Hematopoietic multipotent progenitor cell treated with erythropoietin and hydrocortisone succinate and interleukin-3 and kit ligand, for 8 days (in vitro differentiated cells): ENCODE results near the gene SEMA4D.

Experiments used
- DNase-seq: peaks from one replicate; pipeline ENCODE4 v3.0.0-alpha.2; 2015

SEMA4D gene

DNA sequence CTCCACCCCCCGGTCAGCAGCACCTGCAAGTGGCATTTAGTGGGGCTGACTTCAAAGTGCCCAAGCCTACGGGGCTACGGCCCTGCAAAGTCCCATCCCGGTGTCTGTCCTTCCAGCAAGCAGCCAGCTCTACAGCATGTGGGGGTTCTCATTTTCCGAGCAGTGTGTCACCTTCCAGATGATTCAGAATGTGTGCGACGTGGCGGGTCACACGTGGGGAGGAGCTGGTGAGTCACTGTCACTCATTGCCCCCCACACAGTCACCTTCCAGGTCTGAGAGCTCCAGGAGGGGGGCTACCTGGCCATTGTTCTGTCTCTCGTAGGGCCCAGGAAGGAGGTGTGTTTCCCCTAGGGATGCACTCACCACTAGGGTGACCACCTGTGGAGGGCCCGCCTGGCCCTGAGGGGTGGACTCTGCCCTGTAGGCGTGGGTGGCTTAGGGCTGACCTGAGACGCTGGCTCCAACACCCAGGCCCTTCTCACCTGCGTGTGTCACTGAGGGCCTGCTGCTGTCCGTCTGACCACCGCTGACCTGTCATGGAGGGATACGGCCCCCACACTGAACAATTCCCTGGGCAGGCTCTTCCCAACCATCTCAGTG lies 70.2 kb downstream of the SEMA4D start:
- no peak for DNase-seq

DNA sequence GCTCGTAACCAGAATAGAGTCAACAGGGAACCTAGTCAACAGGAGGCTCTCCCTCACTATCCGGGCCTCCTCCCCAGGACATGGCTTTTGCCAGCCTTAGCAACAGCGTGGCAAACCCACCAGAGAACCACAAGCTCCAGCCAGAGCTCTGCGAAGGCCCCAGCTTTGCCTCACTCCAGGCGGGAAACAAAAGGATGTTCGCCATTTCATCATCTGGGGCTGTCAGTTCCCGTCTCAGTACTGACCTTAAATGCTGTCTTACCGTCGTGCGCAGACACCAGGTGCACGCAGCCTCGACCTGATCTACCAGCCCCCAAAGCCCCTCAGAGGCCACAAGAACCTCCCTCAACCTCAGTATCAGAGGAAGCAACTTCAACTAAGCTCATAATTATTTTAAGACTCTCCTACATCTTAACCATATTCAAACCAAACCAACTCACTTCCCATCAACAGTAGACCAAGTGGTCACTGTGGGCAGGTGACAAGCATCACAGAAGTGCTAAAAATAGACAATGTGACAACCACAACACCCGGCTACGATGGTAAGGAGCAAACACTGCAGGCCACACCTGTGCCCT lies 71.4 kb downstream of the SEMA4D start:
- no peak for DNase-seq

DNA sequence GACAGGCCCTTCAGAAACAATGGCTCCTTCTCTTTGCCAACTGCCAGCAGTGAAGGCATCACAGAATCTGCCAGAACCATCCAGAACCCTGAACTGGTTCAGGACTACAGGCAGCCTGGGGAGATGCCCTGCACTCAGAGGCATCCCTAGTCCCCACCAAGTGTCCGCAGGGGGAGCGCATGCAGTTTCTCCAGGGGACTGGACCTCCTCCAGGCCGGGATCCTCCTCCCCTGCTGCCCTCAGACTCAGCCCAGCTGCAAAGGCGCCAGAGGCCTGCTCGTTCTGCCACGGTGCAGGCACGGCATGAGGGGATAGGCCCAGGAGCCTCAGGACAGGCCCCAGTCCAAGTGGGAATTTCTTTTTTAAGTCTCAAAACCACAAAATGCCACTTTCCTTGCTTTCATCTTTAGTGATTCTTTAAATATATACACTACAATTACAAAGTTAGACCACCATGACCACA lies 72.0 kb downstream of the SEMA4D start:
- no peak for DNase-seq

DNA sequence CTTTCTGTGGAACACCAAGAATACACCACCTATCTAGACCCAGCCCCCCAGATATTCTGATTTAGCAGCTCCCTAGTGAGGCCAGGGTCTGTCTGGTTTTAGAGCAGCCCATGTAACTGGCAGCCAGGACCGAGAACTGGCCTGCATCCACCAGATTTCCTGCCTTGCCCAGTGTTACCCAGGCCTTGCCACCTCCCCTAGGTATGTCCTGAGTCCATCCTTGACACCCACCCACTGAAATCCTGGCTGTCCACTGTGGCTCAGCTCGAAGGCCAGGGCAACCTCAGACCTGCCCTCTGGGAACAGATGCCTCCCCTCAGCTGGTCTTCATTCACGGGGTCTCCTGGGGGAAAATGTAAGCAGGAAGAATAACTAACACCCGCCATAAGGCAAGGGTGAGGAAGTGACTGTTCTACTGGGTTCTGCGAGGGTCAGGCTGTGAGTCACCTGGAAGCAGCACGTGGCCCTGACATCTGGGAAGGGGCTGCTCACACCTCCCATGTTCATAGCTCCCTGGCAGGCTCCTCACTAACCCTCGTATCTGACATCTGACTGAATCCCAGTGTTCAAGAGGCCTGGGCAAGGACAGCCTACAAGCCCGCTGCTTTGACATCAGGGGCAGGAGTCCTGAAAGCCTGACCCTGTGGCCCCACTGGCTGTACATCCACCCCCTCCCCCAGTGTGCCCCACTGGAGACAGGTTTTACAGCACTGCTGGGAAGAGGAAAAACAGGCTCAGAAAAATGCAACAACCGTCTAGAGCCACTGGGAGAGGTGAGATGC lies 72.7 kb downstream of the SEMA4D start:
- no peak for DNase-seq

DNA sequence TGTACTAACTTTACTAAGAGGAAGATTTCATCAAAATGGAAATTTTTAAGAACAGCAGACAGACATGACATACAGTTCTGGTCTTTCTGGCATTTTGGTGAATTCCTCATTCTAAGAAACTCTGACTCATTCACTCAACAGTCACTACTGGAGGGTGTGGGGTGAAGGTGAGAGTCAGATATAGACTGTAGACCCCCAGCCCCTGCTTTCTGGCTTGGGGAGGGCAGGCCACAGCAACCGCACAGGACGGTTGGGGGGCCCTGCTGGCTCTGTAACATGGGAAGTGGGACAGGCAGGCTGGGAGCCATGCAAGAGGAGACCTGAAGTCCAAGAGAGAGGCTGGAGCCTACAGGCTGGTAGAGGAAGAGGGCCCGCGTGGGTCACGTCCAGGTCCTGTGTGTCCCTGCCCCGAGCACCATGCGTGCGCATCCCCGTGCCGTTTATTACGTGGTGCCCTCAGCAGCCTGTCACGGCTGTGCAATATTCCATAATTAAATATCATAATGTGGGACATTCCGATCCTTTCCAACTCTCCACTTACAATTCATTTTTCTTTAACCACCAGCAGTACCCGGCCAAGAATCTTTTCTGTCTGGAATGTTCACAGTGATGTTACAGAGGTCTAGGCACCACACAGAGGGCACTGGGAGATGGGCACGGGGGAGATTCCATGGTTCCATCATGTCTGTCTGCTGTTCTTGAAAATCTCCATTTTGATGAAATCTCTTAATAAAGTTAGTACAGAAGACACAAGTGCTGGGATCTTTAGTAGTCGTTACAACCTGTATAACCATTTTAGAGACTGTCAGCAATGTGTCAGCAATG lies 75.5 kb downstream of the SEMA4D start:
- peak; percentile 89 for DNase-seq

DNA sequence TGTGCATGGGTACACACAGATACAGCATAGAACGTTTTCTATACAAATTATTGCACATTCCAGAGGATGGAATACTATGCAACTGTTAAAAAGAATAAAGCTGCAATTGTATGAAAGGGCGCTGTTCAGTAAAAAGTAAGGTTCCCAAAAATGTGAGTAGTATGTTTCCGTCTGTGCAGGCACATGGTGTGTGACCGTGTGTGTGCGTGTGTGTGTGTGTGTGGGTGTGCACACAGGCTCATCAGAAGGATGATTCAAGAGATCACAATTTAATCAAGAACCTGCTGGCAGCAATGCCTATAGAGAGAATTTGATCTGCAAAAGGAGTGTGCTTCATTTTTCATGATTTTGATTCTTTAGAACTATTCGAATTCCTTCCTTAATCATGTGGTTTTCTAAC lies 76.3 kb downstream of the SEMA4D start:
- peak; percentile 40 for DNase-seq

DNA sequence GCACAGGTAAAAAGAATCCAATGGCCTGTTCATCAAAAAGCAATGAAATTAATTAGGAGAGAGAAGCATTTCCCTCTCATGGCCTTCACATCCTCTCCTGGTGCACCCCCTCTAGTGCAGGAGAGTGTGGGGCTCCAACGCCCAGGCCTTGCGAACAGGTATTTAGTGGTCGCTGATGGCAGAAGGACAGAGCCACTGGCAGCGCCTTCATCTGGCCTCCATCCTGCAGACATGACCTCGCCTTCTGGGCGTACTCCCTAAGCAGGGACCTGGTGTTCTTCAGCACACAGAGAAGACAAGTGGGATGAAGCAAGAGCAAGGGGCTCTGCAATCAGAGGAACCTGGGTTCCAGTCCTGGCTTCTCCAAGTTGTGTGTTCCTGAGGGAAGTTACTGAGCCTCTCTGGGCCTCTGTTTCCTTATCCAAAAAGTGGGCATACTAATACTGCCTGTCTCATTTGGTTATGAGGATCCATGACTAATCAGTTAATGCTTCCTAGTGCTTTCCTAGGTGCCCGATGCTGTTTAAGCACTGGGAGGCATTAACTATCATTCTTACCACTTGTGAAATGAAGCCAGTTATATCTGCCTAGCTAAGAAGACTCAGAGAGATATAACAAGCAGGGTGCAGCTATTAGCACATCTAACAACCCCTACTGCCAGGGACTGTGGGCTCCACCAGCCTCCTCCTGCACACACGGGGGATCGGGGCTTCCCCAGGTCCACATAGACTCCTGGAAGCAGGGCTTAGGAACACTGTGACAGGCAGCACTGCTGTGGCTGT lies 77.3 kb downstream of the SEMA4D start:
- peak; percentile 57 for DNase-seq

DNA sequence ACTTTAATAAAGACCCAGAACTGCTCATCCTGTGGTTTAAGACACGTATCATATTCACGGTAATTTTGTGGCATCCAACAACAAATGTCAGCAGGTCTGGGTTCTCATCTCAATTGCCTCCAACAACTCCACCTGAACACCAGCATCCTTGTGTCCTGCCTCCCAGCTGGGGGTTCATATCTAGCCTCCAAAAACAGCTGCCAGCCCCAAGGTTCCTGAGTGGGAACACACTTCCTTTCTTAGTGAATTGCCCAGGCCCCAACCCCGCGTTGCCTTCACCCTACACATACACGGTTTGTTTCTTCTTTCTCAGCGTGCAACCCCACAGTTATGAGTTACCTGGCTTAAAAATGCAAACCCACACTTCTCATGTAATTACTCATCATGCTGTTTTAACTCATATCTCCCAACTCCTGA lies 77.9 kb downstream of the SEMA4D start:
- no peak for DNase-seq

DNA sequence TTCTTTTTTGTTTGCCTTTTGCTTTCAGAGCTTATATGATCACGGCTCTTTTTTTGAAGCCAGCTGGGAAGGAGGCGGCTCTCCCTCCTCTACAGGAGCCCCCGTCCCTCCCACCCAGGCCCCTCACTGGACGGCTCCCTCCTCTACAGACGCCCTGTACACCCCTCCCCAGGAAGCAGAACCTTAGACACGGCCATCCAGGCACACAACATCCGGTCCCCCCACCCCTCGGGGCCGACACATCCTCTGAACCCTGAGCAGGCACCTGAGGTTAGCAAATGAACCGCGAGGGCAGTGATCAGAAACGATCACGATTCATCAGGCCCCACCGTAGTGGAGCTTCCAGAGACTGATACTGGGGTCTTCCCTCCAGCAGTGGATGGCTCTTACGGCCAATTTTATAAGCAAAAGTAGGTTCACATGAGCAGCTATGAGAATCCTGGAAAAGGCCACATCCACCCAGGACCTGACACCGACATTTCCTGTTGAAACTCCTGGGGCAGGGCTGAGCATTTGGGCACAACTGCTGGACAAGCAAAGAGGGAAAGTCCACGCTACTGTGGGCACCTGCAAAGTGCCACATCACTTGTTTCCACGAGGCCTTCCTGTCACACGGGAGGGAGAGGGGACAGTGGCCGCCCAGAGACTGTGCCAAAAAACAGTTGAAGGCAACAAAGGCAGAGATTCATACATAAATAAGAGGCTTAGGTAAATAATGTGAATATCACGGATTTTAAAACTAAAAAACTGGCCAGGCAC lies 78.9 kb downstream of the SEMA4D start:
- no peak for DNase-seq

DNA sequence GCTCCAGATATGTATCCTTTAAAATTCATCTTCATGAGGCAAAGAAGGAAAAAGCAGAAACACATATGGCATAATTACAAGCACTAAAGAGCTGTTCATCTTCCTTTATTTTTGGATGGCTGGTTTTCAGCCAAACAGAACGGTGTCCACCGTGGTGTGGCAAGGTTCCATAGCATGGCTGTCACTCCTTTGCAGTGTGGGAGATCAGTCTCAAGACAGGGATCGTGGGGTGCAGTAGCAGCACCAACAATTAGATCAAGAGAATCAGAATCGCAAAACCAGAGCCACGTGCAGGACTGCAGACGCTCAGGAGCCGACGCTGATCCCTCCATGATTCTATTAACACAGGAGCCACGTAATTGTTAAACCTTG lies 79.5 kb downstream of the SEMA4D start:
- no peak for DNase-seq

DNA sequence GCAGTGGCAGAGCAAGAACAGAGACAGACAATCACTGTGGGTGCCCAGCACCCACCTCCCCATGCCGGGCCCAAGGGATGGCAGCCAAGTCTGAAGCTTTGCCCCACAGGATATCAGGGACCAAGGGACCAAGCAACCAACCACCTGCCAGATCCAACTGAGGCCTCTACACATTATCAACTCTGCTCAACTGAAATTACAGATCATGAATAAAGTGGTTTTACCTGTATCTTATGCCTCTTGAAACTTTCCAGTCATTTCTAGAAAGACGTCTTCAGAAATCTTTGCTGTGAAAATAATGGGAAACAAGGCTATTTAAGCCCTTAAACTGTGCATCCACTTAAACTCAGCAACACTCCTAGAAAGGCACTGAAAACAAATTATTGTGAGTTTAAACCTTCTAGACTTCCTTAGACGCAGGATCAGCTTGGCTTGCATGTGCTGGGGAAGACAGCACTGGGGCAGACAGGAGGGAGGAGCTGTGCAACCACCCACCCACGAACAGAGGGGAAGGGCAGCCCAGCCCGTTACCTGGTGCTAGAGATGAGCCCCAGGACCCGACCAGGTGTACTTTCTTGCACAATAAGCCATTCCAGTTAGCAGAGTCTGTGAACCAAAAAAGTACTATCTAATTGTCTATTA lies 80.0 kb downstream of the SEMA4D start:
- no peak for DNase-seq

DNA sequence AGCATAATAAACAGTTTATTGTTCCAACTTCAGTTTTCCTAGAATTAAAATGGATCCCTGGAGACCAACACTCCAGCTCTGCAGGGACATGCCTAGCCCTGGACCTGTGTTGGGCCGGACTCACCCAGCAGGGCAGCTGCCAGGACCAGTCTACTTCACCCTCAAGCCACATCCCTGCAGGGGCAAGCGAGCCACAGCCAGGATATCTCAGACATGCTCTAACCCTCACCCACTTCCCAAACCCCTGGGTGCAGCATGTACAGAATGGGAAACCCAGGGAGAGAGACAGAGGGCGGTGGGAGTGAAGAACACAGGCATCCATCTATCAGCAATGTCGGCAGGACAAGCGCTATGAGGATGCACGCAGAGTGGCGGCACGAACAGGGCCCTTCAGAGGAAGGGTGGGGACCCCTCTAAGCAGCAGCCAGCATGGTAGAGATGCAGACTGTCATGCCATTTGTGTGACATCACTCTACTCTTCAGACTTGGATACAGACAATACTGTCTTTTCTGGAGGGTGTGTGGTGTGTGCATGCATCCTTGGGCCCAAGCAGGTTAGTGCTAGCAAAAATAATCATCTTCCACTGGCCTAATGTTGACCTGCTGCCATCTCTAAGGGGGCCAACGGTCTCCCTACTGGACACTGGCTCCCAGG lies 83.1 kb downstream of the SEMA4D start:
- no peak for DNase-seq

DNA sequence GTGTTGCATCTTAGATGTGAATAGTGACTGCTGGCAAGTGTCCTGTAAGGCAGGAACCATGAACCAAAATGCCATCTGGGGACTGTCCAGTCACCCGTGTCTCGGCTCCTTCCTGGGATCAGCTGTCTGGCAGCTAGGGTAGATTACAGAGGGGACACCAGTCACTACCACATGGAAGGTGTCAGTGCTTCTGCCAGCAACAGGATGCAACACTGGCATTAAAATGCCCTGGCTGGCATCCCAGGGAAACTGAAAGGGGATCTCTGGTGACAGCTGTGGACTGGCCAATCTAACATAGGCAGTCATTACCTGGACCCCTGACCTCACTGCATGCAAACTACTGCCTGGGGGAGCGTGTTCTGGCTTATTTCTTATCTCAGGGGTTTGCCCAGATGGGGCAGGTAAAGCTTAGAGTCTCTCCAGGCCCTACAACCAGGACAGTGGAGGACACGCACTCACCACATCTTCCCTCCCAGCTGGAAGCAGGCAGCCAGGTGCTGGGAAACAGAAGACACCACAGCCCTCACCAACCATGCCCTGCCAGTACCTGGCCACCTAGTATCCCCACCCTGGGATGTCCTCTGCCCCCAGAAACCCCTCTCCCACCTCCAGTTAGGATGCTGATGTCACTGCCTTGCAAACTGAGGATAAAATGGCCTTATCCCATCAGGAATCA lies 83.8 kb downstream of the SEMA4D start:
- no peak for DNase-seq

DNA sequence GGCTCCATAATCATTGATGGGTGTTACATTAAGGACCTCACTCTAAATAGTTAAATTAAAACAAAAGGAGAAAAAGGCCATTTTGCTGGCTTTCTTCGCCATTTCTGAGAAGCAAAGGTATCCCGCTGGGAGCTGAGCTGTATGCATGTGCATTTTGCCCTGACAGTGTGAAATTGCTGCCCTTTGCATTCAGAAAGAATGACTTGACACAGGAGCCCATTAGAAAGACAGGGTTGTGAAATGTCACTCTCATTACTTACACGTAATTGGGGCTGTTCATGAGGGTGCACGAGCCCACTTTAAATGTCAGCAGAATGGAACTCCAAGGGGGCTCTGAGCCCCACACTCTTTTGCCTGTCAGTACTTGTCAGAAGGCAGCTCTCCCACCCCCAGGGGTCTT lies 85.0 kb downstream of the SEMA4D start:
- DNase-seq: no peak

DNA sequence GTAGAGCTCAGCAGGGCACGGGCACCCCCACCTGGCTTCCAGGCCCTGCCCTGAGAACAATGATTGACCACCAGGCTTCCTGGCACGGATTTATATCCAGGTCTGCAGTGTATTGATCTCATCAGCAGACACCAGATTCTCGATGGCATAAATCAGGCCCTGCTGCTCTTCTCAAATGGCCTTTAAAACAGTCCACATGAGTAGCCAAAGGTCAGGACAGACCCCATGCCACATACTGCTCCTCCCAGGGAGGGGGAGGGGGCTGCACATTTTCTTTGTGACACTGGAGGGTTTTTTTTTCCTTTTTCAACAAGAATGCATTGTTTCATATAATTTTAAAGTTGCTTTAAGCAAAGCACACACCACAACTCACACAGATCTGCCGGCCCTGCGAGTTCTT lies 85.4 kb downstream of the SEMA4D start:
- no peak for DNase-seq

DNA sequence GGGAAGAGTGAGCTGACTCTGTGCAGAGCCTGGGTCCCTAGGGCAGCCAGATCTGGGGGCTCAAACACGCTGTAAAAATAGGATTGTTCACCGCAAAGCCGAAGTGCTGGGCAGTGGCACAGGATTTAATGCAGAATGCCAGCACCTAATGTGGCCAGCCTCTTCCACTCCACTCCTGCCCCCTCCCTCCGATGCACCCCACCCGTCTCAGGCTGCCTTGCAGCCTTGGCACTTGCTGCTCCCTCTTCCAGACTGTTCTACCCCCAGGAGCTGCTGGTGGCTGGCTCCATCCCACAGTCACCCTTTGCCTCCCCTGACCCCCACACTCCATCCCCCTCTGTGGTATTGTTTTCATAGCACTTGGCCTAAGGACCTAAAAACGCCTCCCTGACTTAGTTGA lies 86.2 kb downstream of the SEMA4D start:
- no peak for DNase-seq

DNA sequence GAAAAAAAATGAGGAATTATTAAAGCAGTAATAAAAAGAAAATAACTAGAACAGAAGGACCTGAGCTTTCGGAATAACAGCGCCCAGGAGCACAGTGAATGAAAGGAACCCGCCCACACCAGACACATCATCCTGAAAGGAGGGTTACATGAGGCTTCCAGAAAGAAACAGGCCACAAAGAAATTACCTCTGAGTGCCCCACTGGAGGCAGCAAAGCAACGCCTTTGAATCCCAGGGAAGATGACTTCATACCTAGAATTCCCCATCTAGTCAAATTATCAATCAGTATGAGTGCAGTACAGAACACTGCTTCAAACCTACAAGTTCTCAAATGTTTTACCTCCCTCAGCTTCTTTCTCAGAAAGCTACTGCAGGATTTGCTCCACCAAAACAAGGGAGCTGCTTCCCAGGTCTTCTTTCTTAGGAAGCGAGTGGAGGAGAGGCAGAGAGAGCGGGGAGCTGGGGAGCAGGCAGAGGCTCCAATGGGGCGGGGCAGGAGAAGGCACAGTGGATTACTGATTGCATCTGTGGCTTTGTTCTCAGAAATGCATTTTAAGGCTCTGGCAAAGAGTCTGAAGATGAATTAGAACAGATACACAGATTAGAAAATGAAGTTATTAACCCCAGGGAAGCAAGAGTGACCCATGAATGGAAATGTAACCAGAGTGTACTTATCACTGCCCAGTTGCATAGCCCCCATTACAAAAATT lies 87.1 kb downstream of the SEMA4D start:
- DNase-seq: peak; percentile 61

DNA sequence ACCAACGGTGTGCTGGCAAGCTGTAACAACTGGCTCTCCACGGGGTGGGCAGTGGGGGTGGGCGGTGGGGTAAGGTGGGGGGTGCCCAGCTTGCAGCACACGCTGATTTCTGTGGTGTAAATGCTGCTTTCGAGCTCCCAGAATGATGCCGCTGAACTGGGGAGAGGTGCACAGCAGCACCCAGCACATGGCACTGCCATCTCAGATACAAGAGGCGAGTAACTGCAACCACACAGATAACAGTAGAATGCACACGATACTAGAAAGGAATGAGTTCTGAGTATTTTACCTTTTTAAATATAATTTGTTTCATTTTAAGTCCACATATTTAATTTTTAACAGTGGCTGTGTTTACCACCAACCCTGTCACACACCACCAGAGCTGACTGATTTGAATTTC lies 87.9 kb downstream of the SEMA4D start:
- DNase-seq: peak; percentile 75

DNA sequence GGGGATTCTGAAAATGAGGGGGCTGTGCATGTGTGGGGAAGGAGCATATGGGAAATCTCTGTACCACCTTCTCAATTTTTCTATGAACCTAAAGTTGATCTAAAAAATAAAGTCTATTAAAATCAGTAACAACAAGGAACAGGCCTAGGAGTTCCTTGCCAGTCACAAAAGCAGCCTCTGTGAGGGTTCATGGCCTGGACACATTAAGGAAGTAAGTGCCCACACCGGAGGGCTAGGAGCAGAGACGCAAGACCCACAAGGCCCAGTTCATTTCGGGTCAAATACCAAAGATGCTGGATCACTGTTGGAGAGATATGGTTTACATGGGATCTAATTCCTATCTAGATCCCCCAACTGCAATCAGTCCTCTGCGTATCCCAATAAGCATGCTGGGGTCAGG lies 88.4 kb downstream of the SEMA4D start:
- peak; percentile 31 for DNase-seq
